Activated gamma-delta T cell (primary cell): ENCODE data around the gene C1GALT1.
"Not testable (repeated sequence)": the region's sequence is repeated elsewhere in the genome, so short reads cannot be mapped to it uniquely, and the experiment has no call there.

Experiments used
- DNase-seq: peaks from one replicate; lab custom pipeline; 2025; lab: John Stamatoyannopoulos, UW

The C1GALT1 gene

GRCh38 chr7:7237201-7237977, 55.0 kb downstream of the C1GALT1 start:
- no peak for DNase-seq

- no peak for DNase-seq
Observed at GRCh38 chr7:7237978-7238267, 55.6 kb downstream of the C1GALT1 start.

GRCh38 chr7:7239346-7239745, 57.0 kb downstream of the C1GALT1 start:
- DNase-seq, result no peak

- no peak for DNase-seq
Observed at GRCh38 chr7:7242899-7243298, 60.6 kb downstream of the C1GALT1 start.

DNA sequence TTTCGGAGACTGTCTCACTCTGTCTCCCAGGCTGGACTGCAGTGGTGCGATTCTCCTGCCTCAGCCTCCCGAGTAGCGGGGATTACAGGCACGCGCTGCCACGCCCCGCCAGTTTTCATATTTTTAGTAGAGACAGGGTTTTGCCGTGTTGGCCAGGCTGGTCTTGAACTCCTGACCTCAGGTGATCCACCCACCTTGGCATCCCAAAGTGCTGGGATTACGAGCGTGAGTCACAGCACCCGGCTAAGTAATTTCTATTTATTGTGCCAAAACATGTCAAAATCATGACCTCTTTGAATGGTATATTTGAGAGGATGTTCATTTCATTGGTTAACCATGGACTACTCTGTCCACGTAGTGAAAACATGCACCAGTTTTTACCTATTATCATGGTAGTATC, 62.9 kb downstream of the C1GALT1 start:
- not testable (repeated sequence) for DNase-seq

- no peak for DNase-seq
Observed at GRCh38 chr7:7246223-7246622, 63.9 kb downstream of the C1GALT1 start.

DNA sequence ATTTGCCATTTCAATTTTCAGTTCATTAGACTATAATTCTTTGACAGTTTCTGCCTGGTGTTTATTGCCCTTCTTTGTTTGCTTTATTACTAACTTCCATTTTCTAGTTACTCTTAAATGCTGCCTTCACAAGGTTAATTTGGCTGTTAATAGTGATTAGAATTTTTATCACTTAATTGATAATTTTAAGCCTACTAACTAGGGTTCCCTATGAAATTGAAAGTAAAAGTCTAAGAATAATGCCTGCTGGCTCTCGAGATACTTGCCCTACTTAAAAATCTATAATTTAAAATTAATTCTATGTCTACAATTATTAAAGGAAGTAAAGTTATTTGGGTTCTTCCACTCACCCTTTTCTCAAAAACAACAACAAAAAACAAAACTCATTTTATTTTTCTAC, 65.3 kb downstream of the C1GALT1 start:
- DNase-seq, result no peak

DNA sequence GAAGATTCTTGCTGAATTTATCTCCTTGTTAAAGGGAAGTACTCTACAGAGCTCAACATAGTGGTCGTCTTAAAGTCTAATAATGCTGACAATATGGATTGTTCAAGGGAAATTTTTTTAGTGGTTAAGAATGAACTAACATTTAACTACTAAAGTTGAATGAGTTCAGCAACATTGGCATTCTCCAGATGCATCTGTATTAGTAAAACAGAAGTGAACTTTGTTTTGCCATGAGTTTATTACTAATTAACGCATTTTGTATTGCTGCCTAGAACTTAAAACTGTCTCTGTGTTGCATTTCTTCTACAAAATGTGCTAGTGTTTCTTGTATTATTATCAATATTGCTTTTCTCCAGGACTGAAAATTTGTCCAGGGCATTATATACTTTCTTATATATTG, 67.5 kb downstream of the C1GALT1 start:
- no peak for DNase-seq

DNA sequence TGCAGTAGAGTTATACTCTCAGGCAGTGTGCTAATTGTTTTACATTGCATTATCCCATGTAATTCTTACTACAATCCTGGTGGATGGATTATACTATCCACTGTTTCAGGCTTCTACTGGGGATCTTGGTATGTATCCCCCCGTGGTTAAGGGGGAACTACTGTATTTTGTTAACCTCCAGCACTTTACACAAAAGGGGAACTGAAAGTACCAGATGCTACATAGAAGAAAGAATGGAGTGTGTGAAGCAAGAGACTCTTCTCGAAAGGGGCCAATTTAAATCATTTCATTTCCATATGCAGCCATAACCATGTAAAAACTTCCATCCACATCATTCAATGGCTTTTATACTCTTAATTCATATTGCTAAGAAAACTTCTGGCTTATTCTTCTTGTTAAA, 69.4 kb downstream of the C1GALT1 start:
- DNase-seq, result no peak

- DNase-seq, result no peak
Observed at GRCh38 chr7:7254319-7254718, 72.0 kb downstream of the C1GALT1 start.

DNA sequence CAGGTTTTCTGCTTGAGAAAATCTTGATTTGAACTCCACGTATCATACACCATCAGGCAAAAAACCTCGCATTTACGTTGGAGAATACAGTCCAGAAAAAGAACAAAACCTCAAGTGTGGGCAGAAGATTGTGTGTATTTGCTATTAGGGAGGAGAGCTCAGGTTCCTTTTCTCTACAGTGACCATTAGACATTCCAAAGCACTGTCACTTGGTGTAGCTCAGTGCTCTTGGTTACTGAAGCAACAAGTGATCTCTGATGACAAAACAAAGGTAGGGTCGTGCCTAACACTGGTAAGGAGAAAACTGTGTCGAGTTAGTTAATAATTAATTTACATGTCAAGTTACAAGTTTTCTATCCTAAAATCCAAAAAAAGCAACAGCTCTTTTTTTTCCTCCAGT, 72.6 kb downstream of the C1GALT1 start:
- DNase-seq, result no peak

DNA sequence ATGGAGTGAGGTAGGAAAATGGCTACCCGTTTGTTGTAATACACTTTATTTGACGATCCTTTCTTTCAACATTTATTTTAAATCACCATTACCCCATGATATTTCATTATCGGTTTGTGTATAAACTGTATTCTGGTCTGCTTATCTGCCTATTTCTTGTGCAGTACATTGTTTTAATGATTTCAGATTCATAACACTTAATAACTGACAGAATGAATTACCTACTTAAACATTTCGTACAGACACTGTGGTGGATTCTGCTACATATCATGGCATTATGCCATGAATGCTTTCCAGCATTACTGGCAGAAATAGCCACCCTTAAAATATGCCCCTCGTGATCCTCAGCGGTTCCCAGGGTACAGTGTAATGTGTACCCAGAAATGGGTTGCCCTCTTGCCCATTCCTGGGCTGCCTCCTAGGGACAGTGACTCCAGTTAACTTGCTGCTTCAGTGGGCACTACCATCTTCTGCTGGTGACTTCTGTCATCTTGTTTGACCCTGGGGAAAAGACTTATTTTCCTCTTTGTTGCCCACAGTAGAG, 74.5 kb downstream of the C1GALT1 start:
- no peak for DNase-seq

DNA sequence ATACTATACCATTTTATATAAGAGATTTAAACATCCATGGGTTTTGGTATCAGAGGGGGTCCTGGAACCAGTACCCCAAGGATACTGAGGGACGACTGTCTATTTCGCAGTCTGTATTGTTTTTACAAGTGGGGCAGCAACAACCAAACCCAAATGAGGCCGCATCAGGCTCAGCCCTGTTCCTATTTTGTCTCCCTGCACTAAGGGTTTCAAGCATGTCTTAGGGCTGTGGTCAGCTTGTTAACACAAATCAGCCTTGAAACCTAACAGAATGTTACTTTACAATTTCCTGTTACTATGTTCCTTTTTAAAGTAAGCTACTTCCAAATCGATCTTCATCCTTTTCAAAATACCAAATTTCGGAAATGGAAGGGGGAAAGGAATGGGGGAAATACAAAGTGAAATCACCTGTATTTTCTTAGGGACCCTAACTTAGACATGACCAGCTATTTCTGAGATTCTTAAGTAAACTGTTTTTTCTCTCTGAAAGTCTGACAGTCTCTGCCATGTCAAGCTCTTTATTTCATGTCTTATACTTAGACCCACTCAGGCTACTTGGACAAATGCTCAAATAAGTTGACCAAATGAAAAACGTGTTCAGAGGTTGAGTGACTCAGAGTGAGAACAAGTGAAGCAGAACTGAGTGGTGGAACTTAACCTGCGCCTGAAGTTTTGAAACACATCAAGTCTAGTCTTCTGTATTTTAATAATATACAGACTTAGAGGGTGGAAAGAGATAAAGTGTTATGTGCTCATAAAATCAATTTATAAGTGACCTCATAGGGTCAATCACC, 75.8 kb downstream of the C1GALT1 start:
- DNase-seq, result no peak

DNA sequence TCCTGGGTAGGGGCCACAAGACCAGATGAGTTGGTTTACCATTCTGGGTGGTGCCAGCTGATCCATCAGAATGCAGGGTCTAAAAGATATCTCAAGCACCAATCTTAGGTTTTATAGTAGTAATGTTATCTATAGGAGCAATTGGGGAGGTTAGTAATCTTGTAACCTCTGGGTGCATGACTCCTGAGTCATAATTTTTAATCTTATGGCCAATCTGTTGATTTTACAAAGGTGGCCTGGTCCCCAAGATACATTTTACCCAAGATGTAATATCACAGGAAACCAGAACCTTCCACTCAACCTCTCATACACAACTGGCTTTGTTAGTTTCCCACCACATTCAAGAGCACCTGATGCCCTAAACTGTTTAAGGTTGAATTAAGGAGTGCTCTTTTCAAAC, 79.5 kb downstream of the C1GALT1 start:
- no peak for DNase-seq

DNA sequence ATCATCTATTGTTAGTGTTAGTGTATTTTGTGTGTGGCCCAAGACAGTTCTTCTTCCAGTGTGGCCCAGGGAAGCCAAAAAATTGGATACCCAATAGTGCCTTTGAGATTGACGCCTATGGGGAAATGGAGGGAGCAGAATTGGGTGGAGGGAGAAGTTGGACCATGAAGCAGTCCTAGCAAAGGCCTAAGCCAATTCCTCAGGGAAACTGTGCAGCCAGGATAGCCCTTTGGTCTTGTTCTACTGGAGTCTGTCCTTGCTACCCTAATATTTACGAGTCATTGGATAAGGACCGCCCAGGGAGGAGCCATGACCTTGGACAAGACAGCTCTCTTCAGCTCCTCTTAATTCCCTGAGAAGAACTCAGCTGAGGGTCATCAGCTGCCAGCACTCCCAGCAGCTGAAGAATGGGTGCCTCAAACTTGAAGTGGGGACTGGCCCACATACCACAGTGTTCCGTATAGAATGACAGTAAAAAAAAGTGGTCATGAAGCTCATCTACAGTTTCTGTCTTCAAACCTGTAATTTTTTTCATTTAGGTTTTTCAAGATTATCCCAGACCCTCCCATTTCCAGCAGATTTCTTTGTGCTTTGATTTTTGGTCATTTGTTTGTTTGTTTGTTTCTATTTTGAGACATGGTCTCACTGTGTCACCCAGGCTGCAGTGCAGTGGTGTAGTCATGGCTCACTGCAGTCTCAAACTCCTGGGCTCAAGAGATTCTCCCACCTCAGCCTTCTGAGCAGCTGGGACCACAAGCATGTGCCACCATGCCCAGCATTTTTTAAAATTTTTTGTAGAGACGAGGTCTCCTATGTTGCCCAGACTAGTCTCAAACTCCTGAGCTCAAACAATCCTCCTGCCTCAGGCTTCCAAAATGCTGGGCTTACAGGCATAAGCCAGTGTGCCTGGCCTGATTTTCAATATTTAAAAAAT, 81.2 kb downstream of the C1GALT1 start:
- DNase-seq, result no peak

- DNase-seq, result no peak
Observed at GRCh38 chr7:7264306-7265040, 82.1 kb downstream of the C1GALT1 start.

- DNase-seq, result no peak
Observed at GRCh38 chr7:7265081-7266075, 83.0 kb downstream of the C1GALT1 start.

GRCh38 chr7:7266257-7266881, 84.0 kb downstream of the C1GALT1 start:
- DNase-seq, result no peak

DNA sequence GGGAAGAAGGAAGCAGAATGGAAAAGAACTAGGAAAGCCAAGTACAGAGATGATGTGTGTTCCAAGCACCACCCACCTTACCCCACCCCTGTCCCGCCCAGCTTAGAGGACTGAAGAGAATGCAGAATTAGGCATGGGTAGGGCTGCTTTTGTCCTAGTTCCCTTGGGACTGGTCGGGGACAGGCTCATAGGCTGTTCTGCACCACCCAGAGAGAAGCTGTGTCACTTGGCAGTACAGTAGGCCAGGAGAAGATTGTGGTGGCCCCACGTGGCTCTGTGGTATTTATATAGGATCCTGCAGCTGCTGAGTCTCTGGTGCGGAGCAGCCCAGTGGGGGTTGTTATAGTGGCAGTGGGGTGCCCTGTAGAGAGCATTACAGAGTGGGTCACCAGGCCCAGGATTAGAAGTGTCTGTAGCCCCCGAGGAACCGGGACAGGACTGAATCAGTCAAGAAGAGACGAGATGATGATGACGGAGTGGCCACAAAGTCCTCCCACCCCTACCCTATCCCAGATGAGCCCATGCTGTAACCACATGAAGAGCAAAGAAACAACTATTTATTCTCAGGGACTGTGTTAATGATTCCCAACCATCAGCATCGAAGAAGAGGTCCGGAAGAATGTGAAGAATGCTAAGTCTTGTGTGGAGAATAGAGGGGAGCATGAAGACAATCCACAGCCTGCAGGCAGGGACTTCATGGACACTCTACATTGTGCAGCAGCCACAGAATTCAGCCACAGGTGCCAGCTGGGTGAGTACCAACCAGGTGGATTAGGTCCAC, 88.9 kb downstream of the C1GALT1 start:
- no peak for DNase-seq
